ENCODE measurements around the gene PAX6. TPM values are rescaled to one million over a fixed set of nuclear protein-coding genes. Genes with fewer than 3 reads are reported as not detected.

The PAX6 gene
- total and polyA plus RNA-seq, 3 donors from 2014 or later, result 3.1 to 8.3 (median 4.1) TPM

DNA sequence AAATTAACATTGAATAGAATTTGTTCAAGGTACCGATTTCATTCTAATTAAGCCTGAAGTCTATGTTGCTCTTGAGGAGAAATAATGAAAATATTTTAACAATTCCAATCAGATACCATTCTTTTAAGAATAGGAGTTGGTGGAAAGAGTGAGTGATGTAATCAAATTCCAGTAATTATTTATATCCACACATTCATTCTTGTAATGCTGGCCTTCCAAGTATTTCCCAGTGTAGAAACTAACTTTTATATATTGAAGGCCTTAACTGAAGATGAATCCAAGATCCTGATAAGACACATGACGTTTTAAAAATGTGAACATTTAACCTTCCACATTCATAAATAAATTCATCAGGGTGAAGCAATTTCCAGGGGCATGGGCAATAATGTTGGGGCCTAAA lies 36.6 kb upstream of the PAX6 start:
- WGBS, 2 donors, result 85 to 88% methylated on average over 2 of the region's 2 CpGs
- H3K27me3 ChIP-seq, result no peaks in the 10 kb centered on the region
- H3K4me3 ChIP-seq, result no peak overlapping the region
- H3K36me3 ChIP-seq (ENCODE audit: low read depth, missing control alignments), result no peaks in the 10 kb centered on the region
- H3K27ac ChIP-seq, result no peak overlapping the region
- DNase-seq, result no peak
- intact Hi-C loops (cut with DNase I; ENCODE audit: low total_unique reads), result no loop called here
- no peaks in the 10 kb centered on the region for H3K4me1 ChIP-seq
- no peaks in the 10 kb centered on the region for H3K9me3 ChIP-seq
- TF ChIP-seq CTCF (IDR thresholded peaks at IDR 0.05) (no peak), POLR2A (IDR thresholded peaks at IDR 0.05) (no peak)

DNA sequence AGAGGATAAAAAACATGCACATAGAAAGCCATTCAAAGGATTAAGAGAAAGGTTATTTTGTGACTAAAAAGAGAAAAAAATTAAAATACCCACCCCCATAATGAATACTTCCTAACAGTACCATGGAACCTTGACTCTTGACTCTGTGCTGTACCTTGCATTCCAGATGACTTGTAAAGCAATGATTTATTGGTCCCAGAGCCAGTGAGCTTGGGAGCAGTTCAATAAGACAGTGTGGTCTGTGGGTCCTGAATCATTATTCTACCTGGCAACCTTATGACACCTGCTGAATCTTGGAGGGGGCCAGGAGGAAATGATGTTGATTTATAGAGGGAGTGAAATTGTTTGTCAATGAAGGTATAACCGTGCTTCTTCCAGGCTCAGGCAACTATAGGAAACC lies 34.2 kb upstream of the PAX6 start:
- no peaks in the 10 kb centered on the region for H3K9me3 ChIP-seq
- intact Hi-C loops (cut with DNase I; ENCODE audit: low total_unique reads), result no loop called here
- H3K36me3 ChIP-seq (ENCODE audit: low read depth, missing control alignments), result no peaks in the 10 kb centered on the region
- no peaks in the 10 kb centered on the region for H3K27me3 ChIP-seq
- no peak overlapping the region for H3K4me3 ChIP-seq
- WGBS, 2 donors, result 58 to 65% methylated on average over 1 of the region's 1 CpG
- TF ChIP-seq POLR2A (IDR thresholded peaks at IDR 0.05), result no peak
- no peak for TF ChIP-seq CTCF (IDR thresholded peaks at IDR 0.05)
- no peaks in the 10 kb centered on the region for H3K4me1 ChIP-seq
- no peak overlapping the region for H3K27ac ChIP-seq
- no peak for DNase-seq

- intact Hi-C loops (cut with DNase I; ENCODE audit: low total_unique reads), result no loop called here
- DNase-seq, result no peak
- no peak overlapping the region for H3K27ac ChIP-seq
- TF ChIP-seq CTCF (IDR thresholded peaks at IDR 0.05) (no peak), POLR2A (IDR thresholded peaks at IDR 0.05) (no peak)
- WGBS, 2 donors, result 54 to 55% methylated on average over 6 of the region's 6 CpGs
- H3K36me3 ChIP-seq (ENCODE audit: low read depth, missing control alignments), result no peaks in the 10 kb centered on the region
- H3K27me3 ChIP-seq, result no peaks in the 10 kb centered on the region
- H3K4me3 ChIP-seq, result no peak overlapping the region
- H3K4me1 ChIP-seq, result no peaks in the 10 kb centered on the region
- no peaks in the 10 kb centered on the region for H3K9me3 ChIP-seq
Observed at GRCh38 chr11:31844351-31844750, 33.2 kb upstream of the PAX6 start.

DNA sequence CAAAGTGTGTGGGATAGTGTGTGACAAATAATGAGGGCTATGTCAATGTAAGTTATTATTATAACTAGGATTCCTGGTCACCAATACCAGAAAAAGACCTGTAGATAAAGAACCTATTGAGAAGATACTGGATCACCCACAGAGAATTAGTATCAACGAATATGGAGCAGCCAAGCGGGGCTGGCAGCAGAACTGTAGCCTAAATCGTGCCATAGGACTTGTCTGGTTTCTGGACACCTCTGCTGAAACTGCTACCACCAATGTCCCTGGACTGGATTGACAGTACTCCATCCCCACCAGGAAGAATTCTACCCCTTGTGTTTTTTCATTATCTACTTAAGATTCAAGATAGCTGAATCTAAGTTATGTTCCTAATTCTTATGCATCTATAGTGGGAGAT lies 30.3 kb upstream of the PAX6 start:
- H3K4me3 ChIP-seq, result no peak overlapping the region
- DNase-seq, result no peak
- WGBS, 2 donors, result 91 to 97% methylated on average over 3 of the region's 3 CpGs
- no peaks in the 10 kb centered on the region for H3K9me3 ChIP-seq
- intact Hi-C loops (cut with DNase I; ENCODE audit: low total_unique reads), result no loop called here
- TF ChIP-seq POLR2A (IDR thresholded peaks at IDR 0.05) (no peak), CTCF (IDR thresholded peaks at IDR 0.05) (no peak)
- no peaks in the 10 kb centered on the region for H3K36me3 ChIP-seq (ENCODE audit: low read depth, missing control alignments)
- no peaks in the 10 kb centered on the region for H3K4me1 ChIP-seq
- H3K27ac ChIP-seq, result no peak overlapping the region
- H3K27me3 ChIP-seq, result no peaks in the 10 kb centered on the region

- TF ChIP-seq POLR2A (IDR thresholded peaks at IDR 0.05) (no peak), CTCF (IDR thresholded peaks at IDR 0.05) (no peak)
- Histone ChIP-seq H3K27me3 (no peaks in the 10 kb centered on the region), H3K4me1 (no peaks in the 10 kb centered on the region), H3K36me3 (ENCODE audit: low read depth, missing control alignments) (no peaks in the 10 kb centered on the region), H3K27ac (no peak overlapping the region), H3K4me3 (no peak overlapping the region), H3K9me3 (no peaks in the 10 kb centered on the region)
- WGBS, 2 donors, result 31 to 67% methylated on average over 1 of the region's 1 CpG
- no peak for DNase-seq
- intact Hi-C loops (cut with DNase I; ENCODE audit: low total_unique reads), result no loop called here
Observed at GRCh38 chr11:31834237-31834636, 23.1 kb upstream of the PAX6 start.

Data from testis (tissue), 3 donors.